KG1 (cell line): ENCODE results near the gene RNH1.

Source experiments
- DNase-seq: peaks from one replicate; lab custom pipeline; 2025; lab: John Stamatoyannopoulos, UW

RNH1 gene

GRCh38 chr11:499201-500076, 7.6 kb downstream of the RNH1 start:
- DNase-seq, result no peak

- DNase-seq, result no peak
Measured at GRCh38 chr11:498297-499181, 8.5 kb downstream of the RNH1 start.

GRCh38 chr11:497565-498296, 9.3 kb downstream of the RNH1 start:
- no peak for DNase-seq

GRCh38 chr11:496834-497564, 10.0 kb downstream of the RNH1 start:
- DNase-seq, result no peak

GRCh38 chr11:495537-495931, 11.5 kb downstream of the RNH1 start:
- no peak for DNase-seq

- DNase-seq, result no peak
Measured at GRCh38 chr11:494761-495536, 12.1 kb downstream of the RNH1 start.

GRCh38 chr11:492427-493226, 14.4 kb downstream of the RNH1 start:
- no peak for DNase-seq

GRCh38 chr11:491358-491757, 15.7 kb downstream of the RNH1 start:
- DNase-seq, result no peak

- DNase-seq, result no peak
Measured at GRCh38 chr11:490930-491260, 16.1 kb downstream of the RNH1 start.

GRCh38 chr11:490186-490929, 16.7 kb downstream of the RNH1 start:
- no peak for DNase-seq

- no peak for DNase-seq
Measured at GRCh38 chr11:489610-490185, 17.3 kb downstream of the RNH1 start.

GRCh38 chr11:488992-489391, 18.1 kb downstream of the RNH1 start:
- DNase-seq, result no peak

- DNase-seq, result no peak
Measured at GRCh38 chr11:488579-488978, 18.5 kb downstream of the RNH1 start.

- no peak for DNase-seq
Measured at GRCh38 chr11:488062-488461, 19.0 kb downstream of the RNH1 start.

GRCh38 chr11:487571-488021, 19.4 kb downstream of the RNH1 start:
- DNase-seq, result no peak

- DNase-seq, result no peak
Measured at GRCh38 chr11:486189-486588, 20.9 kb downstream of the RNH1 start.

GRCh38 chr11:484616-485015, 22.4 kb downstream of the RNH1 start:
- no peak for DNase-seq

- DNase-seq, result no peak
Measured at GRCh38 chr11:479311-479710, 27.7 kb downstream of the RNH1 start.
